ENCODE data around the gene NDUFV3.

The NDUFV3 gene

DNA sequence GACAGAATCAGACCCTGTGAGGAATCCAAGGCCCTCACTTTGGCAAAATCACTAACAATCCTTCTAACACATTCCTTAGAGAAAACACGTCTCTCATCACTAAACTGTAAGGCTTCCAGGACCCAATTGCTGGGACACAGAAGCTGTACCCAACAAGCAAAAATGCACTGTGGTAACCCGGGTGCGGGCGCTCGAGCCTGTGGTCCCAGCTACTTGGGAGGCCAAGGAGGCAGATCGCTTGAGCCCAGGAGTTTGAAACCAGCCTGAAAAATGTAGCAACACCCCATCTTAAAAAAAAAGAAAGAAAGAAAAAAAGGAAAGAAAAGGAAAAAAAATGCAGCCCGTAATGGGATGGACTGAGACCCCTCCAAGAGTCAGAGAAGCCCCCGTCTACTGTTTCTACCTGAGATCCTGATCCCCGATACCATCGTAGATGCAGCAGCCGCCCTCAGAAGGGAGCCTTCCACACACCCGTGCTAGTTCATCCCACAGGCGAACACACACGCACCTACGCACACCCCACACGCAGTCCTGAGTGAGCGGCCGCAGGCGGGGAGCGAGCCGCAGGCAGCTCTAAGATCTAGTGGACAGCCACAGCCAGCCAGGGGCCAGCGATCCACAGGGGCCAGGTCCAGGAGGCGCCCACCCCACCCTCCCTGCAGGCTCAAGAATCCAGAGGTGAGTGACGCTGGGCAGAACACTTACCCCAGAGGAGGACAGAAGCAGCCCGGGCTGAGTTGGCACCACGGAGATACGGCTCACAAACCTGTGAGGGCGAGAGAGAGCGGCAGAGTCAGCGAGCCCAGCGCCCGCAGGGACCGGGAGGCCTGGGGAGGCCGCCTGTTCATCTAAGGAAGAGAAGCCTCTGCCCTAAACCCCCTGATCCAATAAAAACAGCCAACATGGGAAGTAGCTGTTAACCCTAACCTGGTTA is 33.9 kb upstream of the NDUFV3 start:
- DNase-seq (ENCODE audit: low read depth): no peak
- no peak overlapping the region for H3K4me3 ChIP-seq (ENCODE audit: low read depth, low read length)
- TF ChIP-seq, protein P1, sequence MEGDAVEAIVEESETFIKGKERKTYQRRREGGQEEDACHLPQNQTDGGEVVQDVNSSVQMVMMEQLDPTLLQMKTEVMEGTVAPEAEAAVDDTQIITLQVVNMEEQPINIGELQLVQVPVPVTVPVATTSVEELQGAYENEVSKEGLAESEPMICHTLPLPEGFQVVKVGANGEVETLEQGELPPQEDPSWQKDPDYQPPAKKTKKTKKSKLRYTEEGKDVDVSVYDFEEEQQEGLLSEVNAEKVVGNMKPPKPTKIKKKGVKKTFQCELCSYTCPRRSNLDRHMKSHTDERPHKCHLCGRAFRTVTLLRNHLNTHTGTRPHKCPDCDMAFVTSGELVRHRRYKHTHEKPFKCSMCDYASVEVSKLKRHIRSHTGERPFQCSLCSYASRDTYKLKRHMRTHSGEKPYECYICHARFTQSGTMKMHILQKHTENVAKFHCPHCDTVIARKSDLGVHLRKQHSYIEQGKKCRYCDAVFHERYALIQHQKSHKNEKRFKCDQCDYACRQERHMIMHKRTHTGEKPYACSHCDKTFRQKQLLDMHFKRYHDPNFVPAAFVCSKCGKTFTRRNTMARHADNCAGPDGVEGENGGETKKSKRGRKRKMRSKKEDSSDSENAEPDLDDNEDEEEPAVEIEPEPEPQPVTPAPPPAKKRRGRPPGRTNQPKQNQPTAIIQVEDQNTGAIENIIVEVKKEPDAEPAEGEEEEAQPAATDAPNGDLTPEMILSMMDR (IDR thresholded peaks at IDR 0.05; ENCODE audit: insufficient read depth, low read depth, low read length, missing control alignments): no peak

DNA sequence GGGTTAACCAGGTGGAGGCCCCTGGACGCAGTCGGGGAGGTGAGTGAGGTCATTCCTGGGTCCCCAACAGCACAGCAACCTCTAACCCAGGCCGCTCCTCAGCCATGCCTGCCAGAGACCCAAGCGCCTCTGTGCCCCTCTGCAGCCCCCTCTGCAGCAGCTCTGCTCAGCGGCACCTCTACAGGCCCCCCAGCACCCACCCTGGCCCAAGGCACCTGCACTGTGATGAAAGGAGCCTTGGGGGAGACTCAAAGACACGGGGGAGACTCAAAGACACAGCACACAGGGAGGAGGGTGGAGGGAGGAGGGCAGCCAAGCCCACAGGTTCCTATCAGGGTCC is 33.2 kb upstream of the NDUFV3 start:
- H3K4me3 ChIP-seq (ENCODE audit: low read depth, low read length): no peak overlapping the region
- TF ChIP-seq, protein P1 (IDR thresholded peaks at IDR 0.05; ENCODE audit: insufficient read depth, low read depth, low read length, missing control alignments): no peak
- no peak for DNase-seq (ENCODE audit: low read depth)

DNA sequence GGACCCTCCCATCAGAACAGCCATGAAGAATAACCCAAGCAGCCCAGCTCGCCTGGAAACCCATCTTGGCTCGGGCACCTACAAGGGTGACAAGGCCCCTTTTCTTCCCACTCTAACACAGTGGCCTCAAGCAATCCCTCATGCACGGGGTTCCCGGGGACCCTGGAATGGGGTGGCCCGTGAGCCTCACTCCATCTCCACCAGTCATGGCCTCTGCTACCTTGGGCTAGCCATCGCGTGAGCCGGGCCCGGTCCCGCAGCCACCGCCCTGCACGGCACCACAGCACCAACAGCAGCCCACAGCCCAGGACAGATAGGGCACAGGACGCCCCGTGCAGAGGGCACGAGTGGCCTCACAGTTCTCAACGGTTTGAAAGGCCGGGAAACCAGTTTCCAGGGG is 32.8 kb upstream of the NDUFV3 start:
- TF ChIP-seq, protein P1 (IDR thresholded peaks at IDR 0.05; ENCODE audit: insufficient read depth, low read depth, low read length, missing control alignments): no peak

DNA sequence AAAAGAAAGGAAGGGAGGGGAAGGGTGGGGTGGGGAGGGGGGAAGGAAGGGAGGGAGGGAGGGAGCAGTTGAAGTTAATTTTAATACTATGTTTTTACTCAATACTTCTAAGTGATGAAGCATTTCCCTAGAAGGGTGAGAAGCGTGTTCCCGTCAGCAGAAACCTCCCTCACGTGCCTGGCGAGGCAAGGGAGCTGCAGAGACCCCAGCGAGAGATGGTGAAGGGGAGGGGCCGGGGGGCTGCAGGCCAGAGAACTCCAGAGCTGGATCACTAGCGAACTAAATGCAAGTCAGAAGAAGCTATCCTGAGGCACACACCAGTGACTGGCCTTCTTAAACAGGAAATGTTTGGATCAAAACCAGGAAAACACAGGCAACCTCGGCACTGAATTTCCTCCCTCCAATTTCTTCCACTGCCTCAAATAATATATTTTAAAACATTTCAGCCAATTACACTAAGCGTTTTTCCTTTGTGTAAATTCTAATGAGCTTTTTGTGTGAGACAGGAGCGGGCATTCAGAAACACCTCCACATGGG is 31.7 kb upstream of the NDUFV3 start:
- TF ChIP-seq, protein P1 (IDR thresholded peaks at IDR 0.05; ENCODE audit: insufficient read depth, low read depth, low read length, missing control alignments): no peak
- no peak for DNase-seq (ENCODE audit: low read depth)
- H3K4me3 ChIP-seq (ENCODE audit: low read depth, low read length): no peak overlapping the region

More for the DNA sequence above, 32.8 kb upstream of the NDUFV3 start:
- no peak overlapping the region for H3K4me3 ChIP-seq (ENCODE audit: low read depth, low read length)
- DNase-seq (ENCODE audit: low read depth): no peak

DNA sequence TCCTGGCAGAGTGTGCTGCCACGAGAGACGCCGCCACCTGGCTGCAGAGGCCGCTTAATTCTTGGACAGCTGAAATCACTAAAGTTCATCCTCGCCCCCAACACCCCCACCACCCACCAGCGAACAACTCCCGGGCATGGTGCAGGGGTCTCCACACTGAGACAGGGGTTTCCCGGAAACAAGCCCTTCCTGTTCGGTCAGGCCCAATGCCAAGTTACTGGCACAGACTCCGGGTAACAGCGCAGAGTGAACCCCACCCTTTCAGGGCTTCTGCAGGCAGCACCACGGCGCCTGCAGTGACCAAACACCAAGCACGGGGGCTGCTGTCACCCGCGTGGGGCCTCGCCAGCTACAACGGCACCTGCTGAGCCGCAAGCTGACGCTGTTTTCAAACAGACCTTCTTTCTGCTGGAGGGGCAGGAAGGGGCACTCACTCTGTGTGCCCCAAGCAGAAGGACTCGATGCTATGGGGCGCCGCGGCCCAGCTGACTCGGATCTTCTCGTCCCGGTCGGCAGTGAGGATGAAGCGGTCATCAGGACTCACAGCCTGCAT is 31.2 kb upstream of the NDUFV3 start:
- TF ChIP-seq, protein P1 (IDR thresholded peaks at IDR 0.05; ENCODE audit: insufficient read depth, low read depth, low read length, missing control alignments): no peak
- DNase-seq (ENCODE audit: low read depth): no peak
- H3K4me3 ChIP-seq (ENCODE audit: low read depth, low read length): no peak overlapping the region

DNA sequence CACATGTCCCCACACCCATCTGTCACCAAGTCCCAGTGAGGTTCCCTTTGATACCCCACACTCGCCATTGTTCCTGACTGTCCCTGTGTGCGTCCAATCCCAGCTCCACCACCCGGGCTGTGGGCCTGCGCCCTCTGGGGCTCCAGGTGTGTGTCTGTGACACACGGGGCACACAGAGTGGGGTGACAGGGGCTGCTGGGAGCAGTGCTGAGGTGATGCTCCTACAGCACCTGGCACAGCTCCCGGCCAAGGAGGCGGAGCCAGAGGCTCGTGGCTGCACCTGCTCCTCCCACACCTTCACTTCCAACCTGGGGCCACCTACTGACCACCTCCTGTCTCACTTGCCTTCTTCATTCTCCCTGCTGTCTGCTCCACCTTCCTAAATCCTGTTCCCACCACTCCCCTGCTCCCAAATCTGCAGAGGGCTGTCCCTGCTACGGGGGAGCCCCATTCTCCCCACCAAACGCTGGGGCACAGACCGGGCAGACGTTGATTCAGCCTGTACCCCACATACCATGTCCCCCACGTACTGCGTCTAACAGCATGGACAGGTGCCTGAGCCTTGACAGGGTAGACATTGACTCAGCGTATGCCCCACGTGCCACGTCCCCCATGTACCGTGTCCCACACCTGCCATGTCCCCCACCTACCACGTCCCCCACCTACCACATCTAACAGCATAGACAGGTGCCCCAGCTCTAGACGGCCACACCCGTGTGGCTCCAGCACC is 30.2 kb upstream of the NDUFV3 start:
- no peak overlapping the region for H3K4me3 ChIP-seq (ENCODE audit: low read depth, low read length)
- TF ChIP-seq, protein P1 (IDR thresholded peaks at IDR 0.05; ENCODE audit: insufficient read depth, low read depth, low read length, missing control alignments): no peak
- no peak for DNase-seq (ENCODE audit: low read depth)
